GM12878 (cell line): ENCODE results near the gene FBN2. TPM values are rescaled to one million over a fixed set of nuclear protein-coding genes. Genes with fewer than 3 reads are reported as not detected.

Source experiments
- ATAC-seq: fragments of 200-7000 bp; cut with Tn5 transposase; 3 replicates; pipeline ENCODE4 v1.9.1; 2020; ENCODE audit warnings: mild to moderate bottlenecking, moderate library complexity
- BruUV-seq: library from RNA; stranded (reverse); fragments of 400-500 nt; replicated peaks from 2 replicates; lab custom pipeline; 2021; lab: Mats Ljungman, UMichigan
- CTCF ChIA-PET: fragments of 300-600 bp; sonication (Branson Sonifier 250); formaldehyde crosslinking; extraction: SDS; loops from one replicate; lab custom pipeline; 2021; ENCODE audit warnings: inconsistent platforms; lab: Yijun Ruan, JAX
- POLR2A ChIA-PET: fragments of 350-600 bp; formaldehyde crosslinking; extraction: SDS; loops from one replicate; lab custom pipeline; 2021; ENCODE audit warnings: inconsistent platforms; lab: Charles Lee
- RAD21 ChIA-PET: fragments of 300-600 bp; sonication (Branson Sonifier 250); formaldehyde crosslinking; loops from one replicate; lab custom pipeline; 2023; ENCODE audit warnings: antibody characterized with exemption; ENCODE audit not compliant: unreplicated experiment; lab: Charles Lee
- SMC1A ChIA-PET: fragments of 300-600 bp; sonication (Branson Sonifier 250); formaldehyde crosslinking; loops from one replicate; lab custom pipeline; 2023; ENCODE audit not compliant: unreplicated experiment, uncharacterized antibody; lab: Charles Lee
- DNase-seq: peaks from one replicate; pipeline ENCODE4 v3.0.0-alpha.2; 2011; ENCODE audit warnings: low read depth, low spot score
- FAIRE-seq: peaks from 3 replicates; lab custom pipeline; 2011; peaks lifted over from hg19 to GRCh38; lab: Jason Lieb, UNC
- H2AFZ ChIP-seq: 2 replicates; pipeline ENCODE4 v1.6.0; 2011; ENCODE audit warnings: low read depth, low read length, control low read depth; ENCODE audit not compliant: control insufficient read depth
- H3K27ac ChIP-seq: 2 replicates; pipeline ENCODE4 v1.5.1; 2011; ENCODE audit warnings: control low read depth; ENCODE audit not compliant: control insufficient read depth, insufficient read depth
- H3K27me3 ChIP-seq, 2 experiments: replicated peaks in 1 of 2; 2 replicates each; pipeline versions ENCODE4 v1.6.0 to v1.6.1; 2011; ENCODE audit warnings: low read length in 1 of 2; ENCODE audit not compliant: control insufficient read depth in 2 of 2, insufficient read depth in 2 of 2
- H3K36me3 ChIP-seq, 2 experiments: 2 replicates each; pipeline ENCODE4 v1.5.1; 2011; ENCODE audit warnings: low read length in 1 of 2; ENCODE audit not compliant: control insufficient read depth in 2 of 2, insufficient read depth in 2 of 2
- H3K4me1 ChIP-seq: 2 replicates; pipeline ENCODE4 v1.6.1; 2011; ENCODE audit warnings: mild to moderate bottlenecking, low read length, moderate library complexity, mixed read lengths; ENCODE audit not compliant: control insufficient read depth, insufficient read depth
- H3K4me2 ChIP-seq: 2 replicates; pipeline ENCODE4 v1.6.0; 2011; ENCODE audit warnings: control low read depth; ENCODE audit not compliant: control insufficient read depth, insufficient read depth
- H3K4me3 ChIP-seq: fragments of 200-600 bp; sonication (generic); 2 replicates; pipeline ENCODE4 v1.5.1; 2016
- H3K79me2 ChIP-seq: 2 replicates; pipeline ENCODE4 v1.6.0; 2011; ENCODE audit warnings: low read length; ENCODE audit not compliant: control insufficient read depth, insufficient read depth
- H3K9ac ChIP-seq: 2 replicates; pipeline ENCODE4 v1.8.0; 2011; ENCODE audit warnings: low read length, control low read depth, mixed read lengths; ENCODE audit not compliant: control insufficient read depth, insufficient read depth
- H3K9me3 ChIP-seq: replicated peaks from 3 replicates; pipeline ENCODE4 v1.5.1; 2011; ENCODE audit warnings: mild to moderate bottlenecking, low read length; ENCODE audit not compliant: control insufficient read depth, insufficient read depth
- H4K20me1 ChIP-seq: 2 replicates; pipeline ENCODE4 v1.6.0; 2011; ENCODE audit not compliant: control insufficient read depth, insufficient read depth
- ATF3 ChIP-seq: IDR thresholded peaks from 2 replicates; pipeline ENCODE4 v1.6.1; 2011; ENCODE audit warnings: low read depth, mild to moderate bottlenecking, low read length, moderate library complexity, borderline replicate concordance; ENCODE audit errors: extremely low read depth
- EED ChIP-seq: sonication (generic); IDR thresholded peaks from 2 replicates; pipeline ENCODE4 v1.6.1; 2016; ENCODE audit warnings: antibody characterized with exemption, low read depth
- HCFC1 ChIP-seq: fragments of 150-350 bp; IDR thresholded peaks from 2 replicates; pipeline ENCODE4 v1.6.1; 2014; ENCODE audit warnings: low read length
- HDAC6 ChIP-seq: fragments of 200-600 bp; sonication (generic); IDR thresholded peaks from one replicate; pipeline ENCODE4 v1.8.0; 2017; ENCODE audit warnings: antibody characterized with exemption; ENCODE audit not compliant: unreplicated experiment
- IRF5 ChIP-seq: fragments of 450-650 bp; IDR thresholded peaks from 2 replicates; pipeline ENCODE4 v1.6.1; 2017; ENCODE audit warnings: borderline replicate concordance
- MTA2 ChIP-seq: fragments of 450-650 bp; IDR thresholded peaks from 2 replicates; pipeline ENCODE4 v1.6.1; 2016; ENCODE audit warnings: low read depth, mild to moderate bottlenecking, moderate library complexity
- NRF1 ChIP-seq: conservative IDR thresholded peaks from 2 replicates; pipeline ENCODE4 v1.6.1; 2011; ENCODE audit warnings: mild to moderate bottlenecking, low read depth, low read length, improper control_type of control experiment
- POU2F2 ChIP-seq: IDR thresholded peaks from 3 replicates; pipeline ENCODE4 v1.6.1; 2011; ENCODE audit warnings: low read depth, mild to moderate bottlenecking, low read length, borderline replicate concordance
- RAD21 ChIP-seq: IDR thresholded peaks from 2 replicates; pipeline ENCODE4 v1.6.1; 2011; ENCODE audit warnings: mild to moderate bottlenecking, low read depth, low read length, moderate library complexity; ENCODE audit not compliant: insufficient read depth
- SMARCA5 ChIP-seq: fragments of 450-650 bp; IDR thresholded peaks from 2 replicates; pipeline ENCODE4 v1.6.1; 2017; ENCODE audit warnings: mild to moderate bottlenecking
- USF2 ChIP-seq: IDR thresholded peaks from 2 replicates; pipeline ENCODE4 v1.6.1; 2011; ENCODE audit warnings: low read depth, low read length, improper control_type of control experiment, borderline replicate concordance
- YBX1 ChIP-seq: fragments of 450-650 bp; IDR thresholded peaks from 2 replicates; pipeline ENCODE4 v1.6.1; 2016; ENCODE audit warnings: antibody characterized with exemption
- ZBTB4 ChIP-seq: fragments of 450-650 bp; formaldehyde crosslinking; IDR thresholded peaks from 2 replicates; pipeline ENCODE4 v1.4.0; 2022; ENCODE audit warnings: mild to moderate bottlenecking, moderate library complexity
- ZNF207 ChIP-seq: fragments of 450-650 bp; IDR thresholded peaks from 2 replicates; pipeline ENCODE4 v1.6.1; 2014; ENCODE audit warnings: antibody characterized with exemption, mild to moderate bottlenecking, borderline replicate concordance
- WGBS: methylation state at CpG from one replicate; pipeline ENCODE4 v1.1.6; 2016; ENCODE audit warnings: low lambda C conversion rate; ENCODE audit not compliant: insufficient replicate concordance, insufficient coverage; ENCODE audit errors: missing lambda C conversion rate; 5-methylcytosine and 5-hydroxymethylcytosine counted together
- in situ Hi-C: fragments of 300-500 bp; cut with MboI; formaldehyde crosslinking; loops from 9 replicates; pipeline ENCODE4 v1.14.3; 2018; ENCODE audit warnings: mixed read lengths
- intact Hi-C: fragments of 100-400 bp; cut with micrococcal nuclease; formaldehyde crosslinking; loops from one replicate; pipeline ENCODE4 v1.14.2; 2022; ENCODE audit not compliant: unreplicated experiment
- polyA plus RNA-seq, 11 experiments: library from polyadenylated mRNA; depleted of rRNA in 4 of 11; unstranded in 6 of 11; stranded (reverse) in 5 of 11; fragments of >200 nt; fragmentation: Nextera tagmentation in 4 of 11; fragmentation: Illumina TruSeq in 1 of 11; extraction: Ambion mirVana in 4 of 11; extraction: Trizol in 1 of 11; gene quantifications; 1 replicate in 1 of 11; 2 replicates in 10 of 11; pipeline versions ENCODE4 v1.2.1 to v1.2.3, GENCODE V29; 2011 to 2016; ENCODE audit warnings: inconsistent platforms in 2 of 11, missing spikeins in 2 of 11, low read depth in 1 of 11
- total RNA-seq, 4 experiments: library from RNA; depleted of rRNA in 3 of 4; stranded (reverse); fragments of >200 nt in 3 of 4; fragmentation: Illumina TruSeq in 1 of 4; extraction: Trizol in 1 of 4; gene quantifications; 2 replicates each; pipeline versions ENCODE4 v1.2.1 to v1.2.3, GENCODE V29; 2013 to 2021

FBN2 gene
- total and polyA plus RNA-seq, 10 of the 15 experiments (the other 5 are each of a cell fraction or from before 2014, with no cell fraction given), result 0.01 to 0.98 (median 0.10) TPM; not detected in 3

- DNase-seq, result no peak
- in situ Hi-C loops, result no loop called here
- no peaks in the 10 kb centered on the region for H3K79me2 ChIP-seq
- TF ChIP-seq HDAC6 (no peak), SMARCA5 (no peak), HCFC1 (no peak), USF2 (no peak), ZNF207 (no peak), ATF3 (no peak), EED (no peak), MTA2 (no peak), NRF1 (no peak), POU2F2 (no peak), ZBTB4 (CRISPR knock-in tag) (no peak), YBX1 (no peak), IRF5 (no peak), RAD21 (no peak)
Observed at GRCh38 chr5:128407944-128408343, 130.1 kb downstream of the FBN2 start.

More at GRCh38 chr5:128407944-128408343, 130.1 kb downstream of the FBN2 start:
- Histone ChIP-seq H3K27me3 (no peaks in the 10 kb centered on the region), H3K4me3 (no peak overlapping the region), H3K9ac (no peak overlapping the region), H3K4me1 (no peaks in the 10 kb centered on the region), H2AFZ (no peak overlapping the region), H3K9me3 (no peaks in the 10 kb centered on the region), H3K4me2 (no peak overlapping the region), H3K36me3 (no peaks in the 10 kb centered on the region), H3K27ac (no peak overlapping the region), H4K20me1 (no peaks in the 10 kb centered on the region)
- ChIA-PET POLR2A (interaction anchor here (0.6 to 4.0 kb wide), 2 partner anchors 19 to 60 kb away, joined by 4 to 16 read pairs; no protein-coding TSS in a partner anchor), RAD21 (interaction anchor here (1.2 to 3.8 kb wide), 3 partner anchors 18 to 90 kb away, joined by 3 to 31 read pairs (median 5); no protein-coding TSS in a partner anchor), CTCF (interaction anchor here (1.3 to 1.6 kb wide), 2 partner anchors 19 to 84 kb away, joined by 3 to 5 read pairs; no protein-coding TSS in a partner anchor), SMC1A (interaction anchor here (0.9 to 7.8 kb wide), 6 partner anchors 16 to 821 kb away, joined by 3 to 92 read pairs (median 4); no protein-coding TSS in a partner anchor)
- ATAC-seq, result no peak
- WGBS, result 76% methylated on average over 1 of the region's 1 CpG
- FAIRE-seq, result no peak
- BruUV-seq, result no TSS peak
- intact Hi-C loops, result no loop called here
